ENCODE data around the gene UQCC5. TPM values are rescaled to one million over a fixed set of nuclear protein-coding genes. Genes with fewer than 3 reads are reported as not detected.

UQCC5 gene
- polyA plus RNA-seq, 1 donor from 2014 or later: 20.5 TPM

DNA sequence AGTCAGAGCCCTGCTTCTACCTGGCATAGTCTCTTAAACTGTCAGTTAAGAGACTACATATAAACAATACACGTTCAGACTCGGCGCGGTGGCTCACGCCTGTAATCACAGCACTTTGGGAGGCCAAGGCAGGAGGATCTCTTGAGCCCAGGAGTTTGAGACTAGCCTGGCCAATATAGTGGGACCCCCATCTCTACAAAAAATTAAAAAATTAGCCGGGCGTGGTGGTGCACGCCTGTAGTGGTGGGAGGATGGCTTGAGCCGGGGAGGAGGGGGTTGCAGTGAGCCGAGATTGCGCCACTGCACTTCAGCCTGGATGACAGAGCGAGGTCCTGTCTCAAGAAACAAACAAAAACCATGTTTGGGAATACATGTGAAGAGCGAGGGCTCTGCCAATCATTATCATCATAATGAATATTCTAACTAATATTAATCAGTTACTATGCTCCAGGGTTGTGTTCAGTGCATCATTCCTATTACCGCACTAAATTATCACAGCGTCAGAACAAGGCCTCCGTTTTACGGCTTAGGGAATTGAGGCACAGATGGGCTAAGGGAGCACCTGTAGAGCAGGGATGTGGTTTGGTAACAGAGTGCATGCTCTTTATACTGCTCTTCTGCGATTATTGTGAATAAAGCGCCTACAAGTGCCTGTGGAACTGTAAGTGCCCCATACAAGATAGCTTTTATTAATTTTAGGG is 844 bp upstream of the UQCC5 start:
- TF ChIP-seq POLR2AphosphoS5 (IDR thresholded peaks at IDR 0.05) (no peak), EP300 (conservative IDR thresholded peaks at IDR 0.05; ENCODE audit: poor library complexity, severe bottlenecking) (no peak), SMC3 (conservative IDR thresholded peaks at IDR 0.05; ENCODE audit: poor library complexity) (no peak), EZH2 (IDR thresholded peaks at IDR 0.05; ENCODE audit: borderline replicate concordance, insufficient read depth, low read length, poor library complexity, severe bottlenecking) (no peak), RAD21 (conservative IDR thresholded peaks at IDR 0.05) (no peak), MXI1 (conservative IDR thresholded peaks at IDR 0.05; ENCODE audit: poor library complexity, severe bottlenecking) (no peak)
- TF ChIP-seq, protein P1, sequence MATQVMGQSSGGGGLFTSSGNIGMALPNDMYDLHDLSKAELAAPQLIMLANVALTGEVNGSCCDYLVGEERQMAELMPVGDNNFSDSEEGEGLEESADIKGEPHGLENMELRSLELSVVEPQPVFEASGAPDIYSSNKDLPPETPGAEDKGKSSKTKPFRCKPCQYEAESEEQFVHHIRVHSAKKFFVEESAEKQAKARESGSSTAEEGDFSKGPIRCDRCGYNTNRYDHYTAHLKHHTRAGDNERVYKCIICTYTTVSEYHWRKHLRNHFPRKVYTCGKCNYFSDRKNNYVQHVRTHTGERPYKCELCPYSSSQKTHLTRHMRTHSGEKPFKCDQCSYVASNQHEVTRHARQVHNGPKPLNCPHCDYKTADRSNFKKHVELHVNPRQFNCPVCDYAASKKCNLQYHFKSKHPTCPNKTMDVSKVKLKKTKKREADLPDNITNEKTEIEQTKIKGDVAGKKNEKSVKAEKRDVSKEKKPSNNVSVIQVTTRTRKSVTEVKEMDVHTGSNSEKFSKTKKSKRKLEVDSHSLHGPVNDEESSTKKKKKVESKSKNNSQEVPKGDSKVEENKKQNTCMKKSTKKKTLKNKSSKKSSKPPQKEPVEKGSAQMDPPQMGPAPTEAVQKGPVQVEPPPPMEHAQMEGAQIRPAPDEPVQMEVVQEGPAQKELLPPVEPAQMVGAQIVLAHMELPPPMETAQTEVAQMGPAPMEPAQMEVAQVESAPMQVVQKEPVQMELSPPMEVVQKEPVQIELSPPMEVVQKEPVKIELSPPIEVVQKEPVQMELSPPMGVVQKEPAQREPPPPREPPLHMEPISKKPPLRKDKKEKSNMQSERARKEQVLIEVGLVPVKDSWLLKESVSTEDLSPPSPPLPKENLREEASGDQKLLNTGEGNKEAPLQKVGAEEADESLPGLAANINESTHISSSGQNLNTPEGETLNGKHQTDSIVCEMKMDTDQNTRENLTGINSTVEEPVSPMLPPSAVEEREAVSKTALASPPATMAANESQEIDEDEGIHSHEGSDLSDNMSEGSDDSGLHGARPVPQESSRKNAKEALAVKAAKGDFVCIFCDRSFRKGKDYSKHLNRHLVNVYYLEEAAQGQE (IDR thresholded peaks at IDR 0.05; ENCODE audit: borderline replicate concordance): no peak
- Histone ChIP-seq H3K79me2 (replicated peaks; ENCODE audit: insufficient read depth, low read length) (peaks cover 20% of the 10 kb centered on the region), H3K9me3 (ENCODE audit: low read length) (no peaks in the 10 kb centered on the region), H3K9ac (ENCODE audit: low read length) (no peak overlapping the region), H4K20me1 (ENCODE audit: insufficient read depth) (no peaks in the 10 kb centered on the region), H2AFZ (ENCODE audit: low read depth, low read length) (no peak overlapping the region), H3K9me2 (ENCODE audit: insufficient read depth, low read length) (no peaks in the 10 kb centered on the region), H3K27ac (ENCODE audit: low read length) (no peak overlapping the region), H3K4me3 (ENCODE audit: low read length) (peak overlapping the region; percentile 81), H3F3A (ENCODE audit: insufficient read depth, low read length, poor library complexity, severe bottlenecking) (no peaks in the 10 kb centered on the region), H3K27me3 (ENCODE audit: insufficient read depth, low read depth, low read length) (peaks cover 7% of the 10 kb centered on the region), H3K36me3 (ENCODE audit: insufficient read depth, low read length) (no peaks in the 10 kb centered on the region), H3K4me2 (ENCODE audit: low read length) (no peak overlapping the region)

DNA sequence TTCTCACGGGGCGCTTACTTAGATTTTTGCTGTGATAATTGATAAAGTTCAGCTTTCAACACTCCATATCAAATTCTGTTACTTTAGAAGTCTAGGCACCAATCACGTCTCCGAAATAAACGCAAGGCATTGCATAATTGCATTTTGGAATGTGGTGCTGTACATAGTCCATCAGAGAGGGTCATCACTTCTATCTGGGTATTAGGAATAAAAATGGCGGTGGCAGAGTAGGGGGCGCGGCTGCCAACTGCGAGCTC is 365 bp upstream of the UQCC5 start:
- peaks cover 7% of the 10 kb centered on the region for H3K27me3 ChIP-seq (ENCODE audit: insufficient read depth, low read depth, low read length)
- peaks cover 20% of the 10 kb centered on the region for H3K79me2 ChIP-seq (replicated peaks; ENCODE audit: insufficient read depth, low read length)
- H3K36me3 ChIP-seq (ENCODE audit: insufficient read depth, low read length): no peaks in the 10 kb centered on the region
- H3K9me2 ChIP-seq (ENCODE audit: insufficient read depth, low read length): no peaks in the 10 kb centered on the region
- H3K9me3 ChIP-seq (ENCODE audit: low read length): no peaks in the 10 kb centered on the region
- TF ChIP-seq SMC3 (conservative IDR thresholded peaks at IDR 0.05; ENCODE audit: poor library complexity): no peak
- no peak for TF ChIP-seq EZH2 (IDR thresholded peaks at IDR 0.05; ENCODE audit: borderline replicate concordance, insufficient read depth, low read length, poor library complexity, severe bottlenecking)
- TF ChIP-seq, protein P1 (IDR thresholded peaks at IDR 0.05; ENCODE audit: borderline replicate concordance): no peak
- no peak for TF ChIP-seq POLR2AphosphoS5 (IDR thresholded peaks at IDR 0.05)
- TF ChIP-seq, protein P2, sequence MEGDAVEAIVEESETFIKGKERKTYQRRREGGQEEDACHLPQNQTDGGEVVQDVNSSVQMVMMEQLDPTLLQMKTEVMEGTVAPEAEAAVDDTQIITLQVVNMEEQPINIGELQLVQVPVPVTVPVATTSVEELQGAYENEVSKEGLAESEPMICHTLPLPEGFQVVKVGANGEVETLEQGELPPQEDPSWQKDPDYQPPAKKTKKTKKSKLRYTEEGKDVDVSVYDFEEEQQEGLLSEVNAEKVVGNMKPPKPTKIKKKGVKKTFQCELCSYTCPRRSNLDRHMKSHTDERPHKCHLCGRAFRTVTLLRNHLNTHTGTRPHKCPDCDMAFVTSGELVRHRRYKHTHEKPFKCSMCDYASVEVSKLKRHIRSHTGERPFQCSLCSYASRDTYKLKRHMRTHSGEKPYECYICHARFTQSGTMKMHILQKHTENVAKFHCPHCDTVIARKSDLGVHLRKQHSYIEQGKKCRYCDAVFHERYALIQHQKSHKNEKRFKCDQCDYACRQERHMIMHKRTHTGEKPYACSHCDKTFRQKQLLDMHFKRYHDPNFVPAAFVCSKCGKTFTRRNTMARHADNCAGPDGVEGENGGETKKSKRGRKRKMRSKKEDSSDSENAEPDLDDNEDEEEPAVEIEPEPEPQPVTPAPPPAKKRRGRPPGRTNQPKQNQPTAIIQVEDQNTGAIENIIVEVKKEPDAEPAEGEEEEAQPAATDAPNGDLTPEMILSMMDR (IDR thresholded peaks at IDR 0.05; ENCODE audit: poor library complexity, severe bottlenecking): no peak
- TF ChIP-seq EP300 (conservative IDR thresholded peaks at IDR 0.05; ENCODE audit: poor library complexity, severe bottlenecking): no peak
- TF ChIP-seq TAF1 (IDR thresholded peaks at IDR 0.05; ENCODE audit: low read depth): no peak
- no peak for TF ChIP-seq RAD21 (conservative IDR thresholded peaks at IDR 0.05)
- no peak for TF ChIP-seq MXI1 (conservative IDR thresholded peaks at IDR 0.05; ENCODE audit: poor library complexity, severe bottlenecking)
- H3F3A ChIP-seq (ENCODE audit: insufficient read depth, low read length, poor library complexity, severe bottlenecking): no peaks in the 10 kb centered on the region
- H3K9ac ChIP-seq (ENCODE audit: low read length): no peak overlapping the region
- no peaks in the 10 kb centered on the region for H4K20me1 ChIP-seq (ENCODE audit: insufficient read depth)
- H3K4me2 ChIP-seq (ENCODE audit: low read length): peak overlapping the region; percentile 67
- H3K4me3 ChIP-seq (ENCODE audit: low read length): peak overlapping the region; percentile 81
- no peak overlapping the region for H3K27ac ChIP-seq (ENCODE audit: low read length)
- H2AFZ ChIP-seq (ENCODE audit: low read depth, low read length): no peak overlapping the region
